Activated CD4-positive, alpha-beta T cell treated with anti-CD3 and anti-CD28 coated beads, Interleukin-2, amount 10 ng/mL, durations not matched to agents 7 days and 5 days (primary cell): ENCODE data around the gene SCRN2. TPM values are rescaled to one million over a fixed set of nuclear protein-coding genes. Genes with fewer than 3 reads are reported as not detected.

ENCODE experiments used
- CTCF ChIA-PET: fragments of 350-600 bp; sonication (Branson Sonifier 250); formaldehyde crosslinking; loops from one replicate; lab custom pipeline; 2021; ENCODE audit warnings: antibody characterized with exemption; lab: Charles Lee
- POLR2A ChIA-PET: fragments of 350-600 bp; sonication (Branson Sonifier 250); formaldehyde crosslinking; loops from one replicate; lab custom pipeline; 2021; ENCODE audit warnings: antibody characterized with exemption; lab: Charles Lee
- DNase-seq: peaks from one replicate; pipeline ENCODE4 v3.0.0-alpha.2; 2020
- H3K27ac Mint-ChIP-seq: one replicate; pipeline ENCODE4 v1.8.0; 2021; ENCODE audit warnings: mild to moderate bottlenecking, moderate library complexity, mixed read lengths
- H3K27me3 Mint-ChIP-seq: one replicate; pipeline ENCODE4 v1.8.0; 2021; ENCODE audit warnings: mixed read lengths
- H3K36me3 Mint-ChIP-seq: one replicate; pipeline ENCODE4 v1.8.0; 2021; ENCODE audit warnings: low read depth, mixed read lengths
- H3K4me1 Mint-ChIP-seq: one replicate; pipeline ENCODE4 v1.8.0; 2021; ENCODE audit warnings: mixed read lengths
- H3K4me3 Mint-ChIP-seq: one replicate; pipeline ENCODE4 v1.8.0; 2021; ENCODE audit warnings: mild to moderate bottlenecking, moderate library complexity, mixed read lengths
- H3K9me3 Mint-ChIP-seq: one replicate; pipeline ENCODE4 v1.8.0; 2021; ENCODE audit warnings: mixed read lengths
- total RNA-seq, 2 experiments: library from RNA; stranded (reverse); gene quantifications; one replicate each; pipeline ENCODE4 v1.2.3, GENCODE V29; 2021

Gene SCRN2
- total RNA-seq, 2 experiments from 2014 or later, result 26.8 to 33.2 TPM

DNA sequence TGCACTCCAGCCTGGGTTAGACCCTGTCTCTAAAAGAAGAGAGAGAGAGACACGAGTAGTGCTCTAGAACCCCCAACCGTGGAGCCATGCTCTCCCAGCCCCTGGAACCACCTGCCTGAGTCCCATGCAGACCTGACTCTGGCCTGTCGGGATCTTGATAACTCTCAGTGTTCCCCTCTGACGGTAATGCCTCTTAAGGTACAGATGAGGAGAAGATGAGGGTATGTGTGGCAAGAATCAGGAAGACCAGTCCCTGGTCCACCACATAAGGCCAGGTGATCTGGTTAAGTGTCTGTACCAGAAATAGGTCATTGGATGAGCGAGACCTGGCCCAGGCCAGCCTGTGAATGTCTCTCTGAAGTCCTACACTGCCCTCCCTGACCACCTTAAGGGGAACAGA lies 37.9 kb downstream of the SCRN2 start:
- Mint-ChIP-seq H3K4me1 (no peaks in the 10 kb centered on the region), H3K4me3 (no peak overlapping the region), H3K27me3 (no peaks in the 10 kb centered on the region), H3K9me3 (no peaks in the 10 kb centered on the region), H3K27ac (no peak overlapping the region), H3K36me3 (peaks cover 3% of the 10 kb centered on the region)
- POLR2A ChIA-PET, result no interaction called here
- no peak for DNase-seq
- CTCF ChIA-PET, result no interaction called here

- peaks cover 1% of the 10 kb centered on the region for H3K36me3 Mint-ChIP-seq
- H3K27ac Mint-ChIP-seq, result no peak overlapping the region
- ChIA-PET POLR2A (no interaction called here), CTCF (interaction anchor here (0.8 kb wide), 1 partner anchor 12 kb away, joined by 3 read pairs; no protein-coding TSS in a partner anchor)
- H3K4me3 Mint-ChIP-seq, result no peak overlapping the region
- no peaks in the 10 kb centered on the region for H3K9me3 Mint-ChIP-seq
- H3K4me1 Mint-ChIP-seq, result no peaks in the 10 kb centered on the region
- H3K27me3 Mint-ChIP-seq, result no peaks in the 10 kb centered on the region
- peak; percentile 73 for DNase-seq
Measured at GRCh38 chr17:47802341-47803022, 38.6 kb downstream of the SCRN2 start.

GRCh38 chr17:47801906-47802305 lies 39.2 kb downstream of the SCRN2 start:
- Mint-ChIP-seq H3K4me1 (no peaks in the 10 kb centered on the region), H3K27me3 (peaks cover 1% of the 10 kb centered on the region)

GRCh38 chr17:47801176-47801765 lies 39.8 kb downstream of the SCRN2 start:
- Mint-ChIP-seq H3K36me3 (no peaks in the 10 kb centered on the region), H3K27me3 (peaks cover 1% of the 10 kb centered on the region), H3K4me1 (no peaks in the 10 kb centered on the region), H3K9me3 (no peaks in the 10 kb centered on the region), H3K4me3 (no peak overlapping the region), H3K27ac (no peak overlapping the region)
- CTCF ChIA-PET, result no interaction called here
- no peak for DNase-seq
- POLR2A ChIA-PET, result no interaction called here

More at GRCh38 chr17:47801906-47802305, 39.2 kb downstream of the SCRN2 start:
- Mint-ChIP-seq H3K4me3 (no peak overlapping the region), H3K36me3 (no peaks in the 10 kb centered on the region), H3K9me3 (no peaks in the 10 kb centered on the region), H3K27ac (no peak overlapping the region)
- POLR2A ChIA-PET, result no interaction called here
- DNase-seq, result no peak
- CTCF ChIA-PET, result interaction anchor here (0.8 kb wide), 1 partner anchor 13 kb away, joined by 3 read pairs; no protein-coding TSS in a partner anchor

GRCh38 chr17:47800686-47801085 lies 40.4 kb downstream of the SCRN2 start:
- CTCF ChIA-PET, result no interaction called here
- no peak for DNase-seq
- no peaks in the 10 kb centered on the region for H3K4me1 Mint-ChIP-seq

DNA sequence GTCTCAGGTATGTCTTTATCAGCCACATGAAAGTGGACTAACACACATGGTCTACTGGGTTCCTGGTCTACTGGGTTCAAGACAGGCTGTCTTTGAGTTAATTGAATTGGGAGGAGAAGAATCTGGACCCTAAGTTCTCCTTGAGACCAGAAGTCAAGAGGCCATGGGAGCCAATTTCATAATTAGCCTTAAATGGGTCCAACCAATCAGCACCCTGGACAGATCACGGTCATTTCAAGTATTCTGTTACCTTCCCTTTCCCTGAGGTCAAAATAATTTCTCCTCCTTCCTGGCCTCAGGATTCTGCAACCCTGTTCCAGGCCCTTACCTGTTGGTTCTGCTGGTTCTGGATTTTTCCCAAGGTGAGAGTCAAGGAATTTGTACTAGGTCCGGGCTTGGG lies 43.3 kb downstream of the SCRN2 start:
- ChIA-PET CTCF (interaction anchor here (1.1 kb wide), 1 partner anchor 100 kb away, joined by 3 read pairs; no protein-coding TSS in a partner anchor), POLR2A (no interaction called here)
- Mint-ChIP-seq H3K9me3 (no peaks in the 10 kb centered on the region), H3K27ac (no peak overlapping the region), H3K27me3 (peaks cover 26% of the 10 kb centered on the region), H3K4me3 (no peak overlapping the region), H3K36me3 (no peaks in the 10 kb centered on the region), H3K4me1 (no peaks in the 10 kb centered on the region)
- no peak for DNase-seq

More at GRCh38 chr17:47800686-47801085, 40.4 kb downstream of the SCRN2 start:
- Mint-ChIP-seq H3K9me3 (no peaks in the 10 kb centered on the region), H3K36me3 (no peaks in the 10 kb centered on the region), H3K4me3 (no peak overlapping the region), H3K27me3 (peaks cover 1% of the 10 kb centered on the region), H3K27ac (no peak overlapping the region)
- POLR2A ChIA-PET, result no interaction called here

DNA sequence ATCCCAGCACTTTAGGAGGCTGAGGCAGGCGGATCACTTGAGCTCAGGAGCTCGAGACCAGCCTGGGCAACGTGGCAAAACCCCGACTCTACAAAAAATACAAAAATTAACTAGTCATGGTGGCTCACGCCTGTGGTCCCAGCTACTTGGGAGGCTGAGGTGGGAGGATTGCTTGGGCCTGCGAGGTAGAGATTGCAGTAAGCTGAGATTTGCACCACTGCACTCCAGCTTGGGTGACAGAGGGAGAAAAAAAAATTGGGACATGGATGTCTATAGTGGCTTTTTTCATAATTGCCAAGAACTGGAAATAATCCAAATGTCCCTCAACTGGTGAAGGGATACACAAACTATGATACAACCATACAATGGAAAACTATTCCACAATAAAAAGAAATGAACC lies 48.1 kb downstream of the SCRN2 start:
- no peak overlapping the region for H3K27ac Mint-ChIP-seq
- H3K4me3 Mint-ChIP-seq, result no peak overlapping the region
- H3K27me3 Mint-ChIP-seq, result peaks cover 61% of the 10 kb centered on the region
- ChIA-PET POLR2A (no interaction called here), CTCF (no interaction called here)
- no peaks in the 10 kb centered on the region for H3K9me3 Mint-ChIP-seq
- DNase-seq, result no peak
- peaks cover 9% of the 10 kb centered on the region for H3K4me1 Mint-ChIP-seq
- no peaks in the 10 kb centered on the region for H3K36me3 Mint-ChIP-seq

GRCh38 chr17:47792457-47792856 lies 48.6 kb downstream of the SCRN2 start:
- Mint-ChIP-seq H3K4me3 (no peak overlapping the region), H3K36me3 (no peaks in the 10 kb centered on the region), H3K4me1 (peaks cover 9% of the 10 kb centered on the region), H3K9me3 (no peaks in the 10 kb centered on the region), H3K27me3 (peaks cover 63% of the 10 kb centered on the region), H3K27ac (no peak overlapping the region)
- POLR2A ChIA-PET, result no interaction called here
- DNase-seq, result no peak
- CTCF ChIA-PET, result no interaction called here

GRCh38 chr17:47791025-47791424 lies 50.0 kb downstream of the SCRN2 start:
- CTCF ChIA-PET, result interaction anchor here (1.1 kb wide), 1 partner anchor 100 kb away, joined by 3 read pairs; no protein-coding TSS in a partner anchor
- POLR2A ChIA-PET, result no interaction called here

DNA sequence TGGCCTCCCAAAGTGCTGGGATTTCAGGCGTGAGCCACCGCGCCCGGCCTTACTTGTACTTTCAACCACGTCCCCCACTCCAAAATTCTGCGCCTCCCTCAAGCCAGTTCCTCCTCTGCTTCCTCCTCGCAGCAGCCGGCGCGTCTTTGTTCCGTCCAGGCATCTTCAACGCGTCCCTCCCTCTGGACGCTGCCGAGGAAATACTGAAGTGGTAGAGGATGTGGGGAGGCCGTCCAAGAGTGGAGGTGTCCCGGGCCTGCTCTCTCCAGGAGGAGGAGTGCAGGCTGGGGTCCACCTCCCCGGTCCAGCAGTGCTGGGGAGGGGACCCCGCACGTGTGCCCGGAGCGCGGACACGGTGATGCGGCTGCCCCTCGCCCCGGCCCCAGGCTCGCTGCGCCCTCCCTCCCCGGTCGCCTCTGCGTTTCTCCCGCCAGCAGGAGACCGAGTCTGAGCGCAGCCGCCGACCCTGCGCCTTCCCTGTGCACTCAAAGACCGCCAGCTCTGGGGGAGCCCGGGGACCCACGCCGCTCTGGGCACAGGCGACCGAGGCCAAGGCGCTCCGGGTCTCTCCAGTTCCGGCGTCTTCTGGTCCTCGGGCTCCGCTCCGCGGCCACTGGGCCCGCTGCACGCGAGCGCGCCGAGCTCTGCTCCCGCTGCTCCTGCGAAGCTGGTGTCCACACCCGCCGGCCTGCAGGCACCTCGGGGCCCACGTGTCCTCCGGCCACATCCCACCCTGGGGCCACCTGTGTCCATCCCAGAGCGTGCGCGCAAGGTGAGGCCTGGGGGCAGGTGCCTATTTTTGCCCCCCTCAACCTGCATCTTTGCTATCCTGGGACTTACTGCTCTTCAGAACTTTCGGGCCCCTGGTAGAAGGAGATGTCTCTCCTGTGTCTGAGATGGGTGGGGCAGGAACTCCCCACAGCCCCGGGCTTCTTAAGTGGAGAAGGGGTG lies 51.2 kb downstream of the SCRN2 start:
- Mint-ChIP-seq H3K27ac (no peak overlapping the region), H3K9me3 (no peaks in the 10 kb centered on the region), H3K27me3 (peaks cover 60% of the 10 kb centered on the region), H3K4me3 (peak overlapping the region; percentile 23), H3K36me3 (no peaks in the 10 kb centered on the region), H3K4me1 (peaks cover 9% of the 10 kb centered on the region)
- POLR2A ChIA-PET, result interaction anchor here (0.5 kb wide), 1 partner anchor 8 kb away, joined by 3 read pairs; no protein-coding TSS in a partner anchor
- DNase-seq, result peak; percentile 49
- CTCF ChIA-PET, result interaction anchor here (0.6 to 1.2 kb wide), 12 partner anchors 8 to 127 kb away, joined by 3 to 6 read pairs (median 4); no protein-coding TSS in a partner anchor

More at GRCh38 chr17:47791025-47791424, 50.0 kb downstream of the SCRN2 start:
- DNase-seq, result no peak
- H3K27ac Mint-ChIP-seq, result no peak overlapping the region
- H3K4me3 Mint-ChIP-seq, result no peak overlapping the region
- no peaks in the 10 kb centered on the region for H3K36me3 Mint-ChIP-seq
- H3K9me3 Mint-ChIP-seq, result no peaks in the 10 kb centered on the region
- peaks cover 64% of the 10 kb centered on the region for H3K27me3 Mint-ChIP-seq
- H3K4me1 Mint-ChIP-seq, result peaks cover 9% of the 10 kb centered on the region
